Measurements from ENCODE around the gene TGFBR3L. TPM values are rescaled to one million over a fixed set of nuclear protein-coding genes. Genes with fewer than 3 reads are reported as not detected.

Gene TGFBR3L
- total and polyA plus RNA-seq, 2 experiments from 2014 or later, result 1.7 to 7.0 TPM

GRCh38 chr19:7943444-7944176, 29.0 kb downstream of the TGFBR3L start, which contains the start of gene TIMM44 (continued):
- TF ChIP-seq STAT1 (IDR thresholded peaks at IDR 0.05; ENCODE audit: unreplicated experiment), result no peak
- TF ChIP-seq ZNF462 (CRISPR knock-in tag; IDR thresholded peaks at IDR 0.05), result no peak
- no peak for TF ChIP-seq EZH2phosphoT487 (IDR thresholded peaks at IDR 0.05; ENCODE audit: unreplicated experiment)

- peaks cover 18% of the 10 kb centered on the region for H3K27me3 Mint-ChIP-seq (ENCODE audit: insufficient read depth, low read depth, poor library complexity)
- Histone ChIP-seq H3K9me2 (ENCODE audit: insufficient read depth) (no peaks in the 10 kb centered on the region), H3K4me1 (ENCODE audit: insufficient read depth) (no peaks in the 10 kb centered on the region; the same call in 1 of the 2 replicates), H3K36me3 (ENCODE audit: insufficient read depth) (peaks cover 5% of the 10 kb centered on the region; the same call in 1 of the 2 replicates), H3K4me3 (peak overlapping the region; percentile 57), H2AFZ (no peak overlapping the region), H3F3A (replicated peaks; ENCODE audit: low read depth) (peaks cover 6% of the 10 kb centered on the region; the same call in 1 of the 2 replicates), H4K20me1 (replicated peaks; ENCODE audit: insufficient read depth) (peaks cover 10% of the 10 kb centered on the region; the same call in 1 of the 2 replicates), H3K4me2 (peak overlapping the region; percentile 79), H3K27me3 (ENCODE audit: insufficient read depth) (no peaks in the 10 kb centered on the region), H3K27ac (ENCODE audit: low read depth) (peak overlapping the region; percentile 90), H3K79me2 (replicated peaks; ENCODE audit: insufficient read depth) (peaks cover 46% of the 10 kb centered on the region)
- ATAC-seq (peak; percentile 61), DNase-seq (ENCODE audit: low spot score) (peak; percentile 94)
- H3K9me3 Mint-ChIP-seq, result peaks cover 14% of the 10 kb centered on the region
- peaks cover 52% of the 10 kb centered on the region for H3K36me3 Mint-ChIP-seq (ENCODE audit: low read depth)
- peak overlapping the region; percentile 94 for H3K4me3 Mint-ChIP-seq
- H3K27ac Mint-ChIP-seq, result peak overlapping the region; percentile 100
- peak; percentile 85 to 90 for TF ChIP-seq CTCF (conservative IDR thresholded peaks at IDR 0.05; ENCODE audit: low read depth in 2 of 2)
- TF ChIP-seq ETS1 (IDR thresholded peaks at IDR 0.05), result no peak
- H3K4me1 Mint-ChIP-seq, result peaks cover 13% of the 10 kb centered on the region; the same call in 2 of the 3 replicates
Observed at GRCh38 chr19:7944177-7944761, 29.6 kb downstream of the TGFBR3L start.

Data from GM23338 (cell line).